Heart left ventricle (tissue), 16 donors: Measurements from ENCODE around the gene SCAI. TPM values are rescaled to one million over a fixed set of nuclear protein-coding genes. Genes with fewer than 3 reads are reported as not detected.
"Not testable (repeated sequence)": the region's sequence is repeated elsewhere in the genome, so short reads cannot be mapped to it uniquely, and the experiment has no call there.

Experiments used
- ATAC-seq, 4 donors: fragments of 200-7000 bp; cut with Tn5 transposase; one replicate each; pipeline ENCODE4 v1.9.1; 2020 to 2022; ENCODE audit warnings: moderate library complexity in 4 of 4, mild to moderate bottlenecking in 3 of 4, moderate number of reproducible peaks in 1 of 4
- DNase-seq, 5 donors: peaks; one replicate each; pipeline ENCODE4 v3.0.0-alpha.2; 2020
- H3K27ac ChIP-seq, 12 donors: fragments of 200-600 bp; sonication (generic) in 4 of 12; one replicate each; pipeline versions ENCODE4 v1.5.0 to v1.8.0; 2016 to 2022; ENCODE audit warnings: mild to moderate bottlenecking in 2 of 12
- H3K27me3 ChIP-seq, 9 donors: fragments of 200-600 bp; sonication (generic) in 2 of 9; one replicate each; pipeline versions ENCODE4 v1.5.1 to v1.8.0; 2016 to 2022; ENCODE audit warnings: mild to moderate bottlenecking in 3 of 9
- H3K36me3 ChIP-seq, 9 donors: fragments of 200-600 bp; sonication (generic) in 2 of 9; one replicate each; pipeline versions ENCODE4 v1.5.0 to v1.8.0; 2018 to 2022; ENCODE audit warnings: mild to moderate bottlenecking in 2 of 9
- H3K4me1 ChIP-seq, 12 donors: fragments of 200-600 bp; sonication (generic) in 4 of 12; one replicate each; pipeline versions ENCODE4 v1.5.0 to v1.8.0; 2016 to 2022; ENCODE audit warnings: mild to moderate bottlenecking in 3 of 12
- H3K4me3 ChIP-seq, 12 donors: fragments of 200-600 bp; sonication (generic) in 4 of 12; one replicate each; pipeline versions ENCODE4 v1.5.0 to v1.8.0; 2017 to 2022; ENCODE audit warnings: mild to moderate bottlenecking in 9 of 12, moderate library complexity in 4 of 12
- H3K9me3 ChIP-seq, 12 donors: fragments of 200-600 bp; sonication (generic) in 4 of 12; one replicate each; pipeline versions ENCODE4 v1.5.0 to v1.8.0; 2016 to 2022; ENCODE audit warnings: mild to moderate bottlenecking in 1 of 12
- CTCF ChIP-seq, 12 donors: fragments of 200-600 bp; sonication (generic) in 4 of 12; IDR thresholded peaks; one replicate each; pipeline versions ENCODE4 v1.5.0 to v1.8.0; 2018 to 2022; ENCODE audit warnings: antibody characterized with exemption in 12 of 12, mild to moderate bottlenecking in 5 of 12
- POLR2A ChIP-seq, 2 donors: fragments of 450-650 bp; IDR thresholded peaks; one replicate each; pipeline ENCODE4 v1.6.1; 2017; ENCODE audit warnings: antibody characterized with exemption in 2 of 2, mild to moderate bottlenecking in 2 of 2, moderate library complexity in 2 of 2
- WGBS, 4 donors: extraction: QIAGEN DNeasy Blood & Tissue Kit in 2 of 4; methylation state at CpG; one replicate each; pipeline versions ENCODE4 v1.1.5 to v1.1.7; 2013 to 2018; 5-methylcytosine and 5-hydroxymethylcytosine counted together
- intact Hi-C, 10 donors: fragments of 100-400 bp; cut with DNase I; formaldehyde crosslinking; loops; one replicate each; pipeline versions ENCODE4 v1.11.1 to v1.14.2; 2022
- polyA plus RNA-seq, 2 donors: library from polyadenylated mRNA; stranded (reverse); fragments of 200-250 nt; gene quantifications; one replicate each; pipeline ENCODE4 v1.2.3, GENCODE V29; 2013
- total RNA-seq, 9 donors: library from RNA; depleted of rRNA in 2 of 9; stranded (reverse); fragments of >200 nt in 2 of 9; fragmentation: NEBNext Ultra II Directional in 3 of 9; extraction: Animal tissue kit (Norgen Biotek cat#: 25700) in 3 of 9; gene quantifications; one replicate each; pipeline versions ENCODE4 v1.1.0 to v1.2.4, GENCODE V29; 2016 to 2023
- donor health status: ischemic (EF 13 %, LVEDD 7.1; RV severe dilation, severe dysfunction).
- donor health status: healthy with polysubstance abuse.
- donor health status: DM: no; HTN: yes; CAD: no.
- donor health status: DM: no; HTN: no; CAD: no.
- donor health status: ischemic (EF 25% LVEDD 6.9; RV normal size, moderate dysfunction).
- donor health status: ischemic (EF 25% LVEDD 5.7; RV mildly dilated, moderate dysfunction).
- donor health status: healthy.
- donor health status: DM: yes; HTN: yes; CAD: no.
- donor health status: ischemic (EF 35%, LVEDD 5.7; RV mildly dilated, moderate dysfunction).
- donor health status: nonischemic (EF 11% LVEDD 7.7; RV severe dilation, severe dysfunction).
- donor health status: DM: yes; HTN: yes; CAD: no.
- donor health status: PGD.
- donor health status: ischemic (EF 29% LVEDD 5.4; RV normal size, mild dysfunction).
- donor health status: nonischemic (EF 23%, LVEDD 6.1; RV moderate dilation, normal function).

SCAI gene
- total and polyA plus RNA-seq, 11 donors: 1.4 to 5.3 (median 3.8) TPM

- H3K27me3 ChIP-seq: no peaks in the 10 kb centered on the region
- 48 to 100% (median 84%) methylated on average over 2 of the region's 2 CpGs for WGBS, 4 donors
- DNase-seq (no peak), ATAC-seq (no peak)
- H3K36me3 ChIP-seq: peaks cover 0 to 52% (median 32%) of the 10 kb centered on the region in 9 donors
- H3K27ac ChIP-seq: no peak overlapping the region
- no peak overlapping the region for H3K4me3 ChIP-seq
- no peak for TF ChIP-seq CTCF (IDR thresholded peaks at IDR 0.05)
- no peak for TF ChIP-seq POLR2A (IDR thresholded peaks at IDR 0.05)
- no peaks in the 10 kb centered on the region for H3K9me3 ChIP-seq
- H3K4me1 ChIP-seq: peaks cover 0 to 5% (median under 1%) of the 10 kb centered on the region in 12 donors
- intact Hi-C loops: no loop called here
Measured at GRCh38 chr9:125166762-125167161, 23.4 kb upstream of the SCAI start.

DNA sequence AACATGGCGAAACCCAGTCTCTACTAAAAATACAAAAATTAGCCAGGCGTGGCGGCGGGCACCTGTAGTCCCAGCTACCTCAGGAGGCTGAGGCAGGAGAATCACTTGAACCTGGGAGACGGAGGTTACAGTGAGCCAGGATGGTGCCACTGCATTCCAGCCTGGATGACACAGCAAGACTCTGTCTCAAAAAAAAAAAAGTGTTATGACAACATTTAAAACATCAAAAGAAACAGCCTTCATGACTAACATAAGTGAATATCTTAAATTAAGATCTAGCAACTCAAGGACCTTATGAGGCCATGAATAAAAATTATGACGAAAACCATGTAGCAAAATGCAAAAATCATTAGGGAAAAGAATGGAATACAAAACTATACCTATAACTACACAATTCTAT, 19.6 kb upstream of the SCAI start:
- ATAC-seq, intact Hi-C loops, DNase-seq, H3K27me3 ChIP-seq, H3K9me3 ChIP-seq, H3K4me3 ChIP-seq, H3K27ac ChIP-seq: not testable (repeated sequence)
- H3K4me1 ChIP-seq: peaks cover 0 to 17% (median 8%) of the 10 kb centered on the region in 12 donors
- 93 to 99% (median 97%) methylated on average over 6 of the region's 6 CpGs for WGBS, 4 donors
- H3K36me3 ChIP-seq: peaks cover 0 to 21% (median 13%) of the 10 kb centered on the region in 9 donors

- intact Hi-C loops: no loop called here
- no peak for DNase-seq
- H3K27me3 ChIP-seq: no peaks in the 10 kb centered on the region
Measured at GRCh38 chr9:125161284-125161918, 18.1 kb upstream of the SCAI start.

GRCh38 chr9:125160750-125161149, 17.4 kb upstream of the SCAI start:
- TF ChIP-seq CTCF (IDR thresholded peaks at IDR 0.05) (no peak), POLR2A (IDR thresholded peaks at IDR 0.05) (no peak)
- Histone ChIP-seq H3K27me3 (no peaks in the 10 kb centered on the region), H3K4me3 (no peak overlapping the region), H3K9me3 (no peaks in the 10 kb centered on the region), H3K27ac (peak overlapping the region in 1 of 12 donors; percentile 41), H3K4me1 (peaks cover 0 to 17% (median 8%) of the 10 kb centered on the region in 12 donors), H3K36me3 (peaks cover 0 to 30% (median 22%) of the 10 kb centered on the region in 9 donors)
- no peak for ATAC-seq
- intact Hi-C loops: no loop called here
- no peak for DNase-seq

More at GRCh38 chr9:125161284-125161918, 18.1 kb upstream of the SCAI start:
- Histone ChIP-seq H3K4me1 (peaks cover 0 to 17% (median 8%) of the 10 kb centered on the region in 12 donors), H3K27ac (peak overlapping the region in 1 of 12 donors; percentile 41), H3K4me3 (no peak overlapping the region), H3K36me3 (peaks cover 0 to 32% (median 22%) of the 10 kb centered on the region in 9 donors), H3K9me3 (no peaks in the 10 kb centered on the region)
- peak in 2 of 4 donors; percentile 26 to 52 for ATAC-seq
- TF ChIP-seq CTCF (IDR thresholded peaks at IDR 0.05) (no peak), POLR2A (IDR thresholded peaks at IDR 0.05) (no peak)
- 73 to 83% (median 79%) methylated on average over 3 of the region's 3 CpGs for WGBS, 4 donors

DNA sequence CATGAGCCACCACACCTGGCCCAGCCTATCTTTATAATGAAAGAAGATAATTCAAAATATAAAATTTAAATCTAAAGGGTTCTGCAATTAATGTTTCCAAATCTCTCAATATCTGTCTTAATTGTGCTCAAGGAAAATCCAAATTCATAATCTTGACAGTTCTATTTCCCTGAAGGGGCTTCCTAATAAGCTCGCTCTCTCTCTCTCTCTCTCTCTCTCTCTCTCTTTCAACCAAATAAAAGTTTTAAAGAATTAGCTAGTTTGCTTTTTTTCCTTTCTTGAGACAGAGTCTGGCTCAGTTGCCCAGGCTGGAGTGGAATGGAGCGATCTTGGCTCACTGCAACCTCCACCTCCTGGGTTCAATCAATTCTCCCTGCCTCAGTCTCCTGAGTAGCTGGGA, 13.2 kb upstream of the SCAI start:
- Histone ChIP-seq H3K27ac (no peak overlapping the region), H3K9me3 (no peaks in the 10 kb centered on the region), H3K27me3 (no peaks in the 10 kb centered on the region), H3K36me3 (peaks cover 0 to 63% (median 53%) of the 10 kb centered on the region in 9 donors), H3K4me1 (peaks cover 0 to 22% (median 10%) of the 10 kb centered on the region in 12 donors), H3K4me3 (no peak overlapping the region)
- intact Hi-C loops: no loop called here
- 95 to 100% (median 97%) methylated on average over 2 of the region's 2 CpGs for WGBS, 4 donors
- DNase-seq (no peak), ATAC-seq (no peak)
- no peak for TF ChIP-seq POLR2A (IDR thresholded peaks at IDR 0.05)
- TF ChIP-seq CTCF (IDR thresholded peaks at IDR 0.05): no peak
